Epithelial cell of proximal tubule (primary cell): ENCODE measurements around the gene RABGAP1L. TPM values are rescaled to one million over a fixed set of nuclear protein-coding genes. Genes with fewer than 3 reads are reported as not detected.
"Not testable (repeated sequence)": the region's sequence is repeated elsewhere in the genome, so short reads cannot be mapped to it uniquely, and the experiment has no call there.

ENCODE experiments used
- DNase-seq: peaks from one replicate; pipeline ENCODE4 v3.0.0-alpha.2; 2011; ENCODE audit warnings: low read depth
- H3K4me3 ChIP-seq: 2 replicates; pipeline ENCODE4 v1.5.1; 2011; ENCODE audit warnings: low read depth, mild to moderate bottlenecking, low read length
- total RNA-seq: library from RNA; depleted of rRNA; stranded (reverse); fragments of >200 nt; gene quantifications from 2 replicates; pipeline ENCODE4 v1.2.3, GENCODE V29; 2015
- TF ChIP-seq, protein P1 (sequence below): conservative IDR thresholded peaks from 2 replicates; pipeline ENCODE4 v1.5.1; 2012; ENCODE audit warnings: low read depth, mild to moderate bottlenecking, low read length

RABGAP1L gene
- total RNA-seq, 1 donor from 2014 or later = 16.3 TPM

DNA sequence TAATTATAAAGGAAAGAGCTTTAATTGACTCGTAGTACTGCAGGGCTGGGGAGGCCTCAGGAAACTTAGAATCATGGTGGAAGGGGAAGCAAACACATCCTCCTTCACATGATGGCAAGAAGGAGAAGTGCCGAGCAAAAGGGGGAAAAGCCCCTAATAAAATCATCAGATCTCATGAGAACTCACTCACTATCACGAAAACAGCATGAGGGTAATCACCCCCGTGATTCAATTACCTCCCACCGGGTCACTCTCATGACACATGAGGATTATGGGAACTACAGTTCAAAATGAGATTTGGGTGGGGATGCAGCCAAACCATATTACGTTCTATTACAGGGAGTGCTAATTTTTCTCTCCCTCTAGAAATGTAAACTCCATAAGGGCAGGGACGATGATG lies 878.1 kb downstream of the RABGAP1L start:
- TF ChIP-seq, protein P1, sequence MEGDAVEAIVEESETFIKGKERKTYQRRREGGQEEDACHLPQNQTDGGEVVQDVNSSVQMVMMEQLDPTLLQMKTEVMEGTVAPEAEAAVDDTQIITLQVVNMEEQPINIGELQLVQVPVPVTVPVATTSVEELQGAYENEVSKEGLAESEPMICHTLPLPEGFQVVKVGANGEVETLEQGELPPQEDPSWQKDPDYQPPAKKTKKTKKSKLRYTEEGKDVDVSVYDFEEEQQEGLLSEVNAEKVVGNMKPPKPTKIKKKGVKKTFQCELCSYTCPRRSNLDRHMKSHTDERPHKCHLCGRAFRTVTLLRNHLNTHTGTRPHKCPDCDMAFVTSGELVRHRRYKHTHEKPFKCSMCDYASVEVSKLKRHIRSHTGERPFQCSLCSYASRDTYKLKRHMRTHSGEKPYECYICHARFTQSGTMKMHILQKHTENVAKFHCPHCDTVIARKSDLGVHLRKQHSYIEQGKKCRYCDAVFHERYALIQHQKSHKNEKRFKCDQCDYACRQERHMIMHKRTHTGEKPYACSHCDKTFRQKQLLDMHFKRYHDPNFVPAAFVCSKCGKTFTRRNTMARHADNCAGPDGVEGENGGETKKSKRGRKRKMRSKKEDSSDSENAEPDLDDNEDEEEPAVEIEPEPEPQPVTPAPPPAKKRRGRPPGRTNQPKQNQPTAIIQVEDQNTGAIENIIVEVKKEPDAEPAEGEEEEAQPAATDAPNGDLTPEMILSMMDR = no peak
- H3K4me3 ChIP-seq = no peak overlapping the region
- DNase-seq = no peak

DNA sequence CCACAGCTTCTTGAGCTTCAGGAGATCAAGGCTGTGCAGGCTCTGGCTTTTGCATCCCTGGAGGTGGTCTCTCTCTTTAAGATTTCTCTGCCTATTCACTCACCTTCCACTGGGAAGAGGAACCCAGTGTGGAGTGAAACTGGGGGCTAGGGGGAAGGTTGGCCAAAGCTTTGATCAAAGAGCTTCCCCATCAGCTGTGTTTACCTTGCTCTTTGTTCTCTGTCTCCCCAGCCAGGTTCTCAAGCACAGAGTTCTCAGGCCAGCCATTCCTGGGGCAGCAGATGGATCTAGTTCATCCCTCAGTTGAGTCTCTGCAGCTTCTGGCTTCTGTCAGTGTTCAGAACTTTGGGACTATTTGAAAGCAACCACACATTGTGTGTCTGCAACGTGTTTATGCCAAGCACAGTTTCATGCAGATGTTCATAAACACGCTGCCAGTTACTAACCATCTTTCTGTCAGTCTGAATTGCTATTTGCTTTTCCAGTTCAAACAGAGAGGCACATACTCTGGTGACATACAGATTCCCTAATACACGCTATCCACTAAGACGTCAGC lies 881.1 kb downstream of the RABGAP1L start:
- H3K4me3 ChIP-seq = no peak overlapping the region
- no peak for DNase-seq
- TF ChIP-seq, protein P1 = no peak

DNA sequence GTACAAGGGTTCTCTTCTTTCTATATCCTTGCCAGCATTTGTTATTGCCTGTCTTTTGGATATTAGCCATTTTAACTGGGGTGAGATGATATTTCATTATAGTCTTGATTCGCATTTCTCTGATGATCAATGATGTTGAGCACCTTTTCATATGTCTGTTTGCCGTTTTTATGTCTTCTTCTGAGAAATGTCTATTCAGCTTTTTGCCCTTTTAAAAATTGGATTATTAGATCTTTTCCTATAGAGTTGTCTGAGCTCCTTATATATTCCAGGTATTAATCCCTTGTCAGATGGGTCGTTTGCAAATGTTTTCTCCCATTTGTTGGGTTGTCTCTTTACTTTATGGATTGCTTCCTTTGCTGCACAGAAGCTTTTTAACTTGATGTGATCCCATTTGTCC lies 883.3 kb downstream of the RABGAP1L start:
- DNase-seq = no peak
- TF ChIP-seq, protein P1 = no peak

DNA sequence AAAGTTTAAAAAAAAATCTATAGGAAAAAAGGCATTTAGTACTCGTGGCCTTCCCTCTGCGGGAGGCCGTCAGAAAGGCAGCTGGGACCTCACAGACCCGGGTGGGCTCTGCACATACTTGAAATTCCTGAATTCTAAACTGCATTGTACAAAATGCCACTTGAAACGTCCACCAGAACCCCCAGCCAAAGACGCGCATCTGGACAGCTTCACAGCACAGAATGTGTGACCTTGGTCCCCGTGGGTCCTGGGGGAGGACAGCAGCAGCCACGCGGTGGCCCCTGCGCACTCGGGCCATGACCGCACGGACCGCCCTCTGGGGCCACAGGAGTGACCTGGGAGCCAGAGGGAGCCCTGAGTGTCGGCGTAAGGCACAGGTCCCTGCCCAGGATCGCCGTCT lies 884.5 kb downstream of the RABGAP1L start:
- DNase-seq = no peak
- TF ChIP-seq, protein P1 = no peak
- H3K4me3 ChIP-seq = no peak overlapping the region

More for the DNA sequence above, 883.3 kb downstream of the RABGAP1L start:
- no peak overlapping the region for H3K4me3 ChIP-seq

DNA sequence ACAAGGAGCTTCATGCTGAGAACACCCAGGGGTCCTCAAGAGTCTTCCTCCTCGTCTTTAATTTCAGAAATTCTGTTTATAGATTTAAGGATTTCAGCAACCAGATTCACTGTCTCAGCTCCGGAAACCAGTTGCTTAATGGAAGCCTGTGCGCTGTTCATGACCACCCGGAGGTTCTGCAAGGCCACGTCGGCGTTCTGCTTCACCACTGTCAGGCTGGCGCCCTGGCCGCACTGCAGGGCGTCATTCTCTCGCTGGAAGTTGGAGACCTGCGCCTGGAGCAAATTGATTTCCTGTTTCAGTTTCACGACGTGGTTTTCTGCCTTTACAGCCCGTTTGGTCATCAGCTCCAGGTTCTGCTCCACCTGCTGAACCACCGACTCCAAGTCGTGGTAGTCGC lies 885.3 kb downstream of the RABGAP1L start:
- not testable (repeated sequence) for H3K4me3 ChIP-seq, DNase-seq

Other genes starting within 250 kb of the RABGAP1L start
- not detected in 2 replicates for gene SERPINC1, start 242.2 kb upstream of the RABGAP1L start, total RNA-seq
- gene RC3H1, start 137.2 kb upstream of the RABGAP1L start, total RNA-seq = 9.5 and 11.5 TPM in 2 replicates